ENCODE results near the gene ANP32A.
A peak's percentile ranks its signal among the peaks of the same experiment; 100 is the strongest.
"Not testable (repeated sequence)": the region's sequence is repeated elsewhere in the genome, so short reads cannot be mapped to it uniquely, and the experiment has no call there.

ANP32A gene

DNA sequence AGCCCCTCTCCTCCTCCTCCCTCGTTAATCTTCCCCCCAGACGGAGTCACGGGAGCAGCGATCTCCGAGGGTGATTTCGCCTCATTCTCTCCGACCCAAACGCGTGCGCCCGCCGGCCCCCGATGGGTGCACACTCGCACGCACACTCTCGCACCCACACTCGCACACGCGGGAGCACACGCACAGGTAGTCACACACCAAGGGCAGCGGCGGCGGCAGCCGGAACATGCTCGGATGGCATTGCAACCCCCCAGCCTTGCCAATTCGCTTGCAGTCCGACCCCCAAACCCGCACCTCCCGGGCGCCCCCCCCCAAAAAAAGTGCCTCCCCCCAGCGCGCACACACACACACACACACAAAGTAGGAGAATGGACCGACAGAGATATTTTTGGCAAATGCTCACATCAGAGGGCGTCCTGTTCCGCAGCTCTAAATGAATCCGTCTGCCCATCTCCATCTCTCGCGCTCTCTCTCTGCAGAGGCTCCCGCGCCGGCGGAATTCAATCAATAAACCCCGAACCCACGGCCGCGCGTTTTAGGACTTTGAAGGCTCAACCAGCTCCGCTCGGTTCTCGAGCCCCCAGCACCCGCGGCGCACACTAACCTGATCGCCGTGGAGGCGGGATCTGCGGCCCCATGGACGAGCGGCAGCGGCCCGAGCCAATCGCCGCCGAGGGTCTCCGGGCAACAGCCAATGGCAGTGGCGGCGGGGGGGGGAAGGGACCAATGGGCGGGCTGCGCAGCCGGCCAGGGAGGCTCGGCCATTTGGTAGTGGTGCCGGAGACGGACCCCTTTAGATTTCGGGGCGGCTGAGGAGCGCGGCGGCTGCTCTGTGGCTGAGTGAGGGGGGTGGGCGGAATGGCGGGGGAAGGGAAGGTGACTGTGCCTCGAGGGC lies at the start of gene ANP32A:
Gene ANP32A (minus strand): TSS at position 601 of the 895 bp plus-strand sequence. CDS start 144 bp downstream, at position 457.
- peak; percentile 93 to 98 (median 94) for DNase-seq (ENCODE audit: low read depth in 2 of 3, low spot score in 2 of 3)

DNA sequence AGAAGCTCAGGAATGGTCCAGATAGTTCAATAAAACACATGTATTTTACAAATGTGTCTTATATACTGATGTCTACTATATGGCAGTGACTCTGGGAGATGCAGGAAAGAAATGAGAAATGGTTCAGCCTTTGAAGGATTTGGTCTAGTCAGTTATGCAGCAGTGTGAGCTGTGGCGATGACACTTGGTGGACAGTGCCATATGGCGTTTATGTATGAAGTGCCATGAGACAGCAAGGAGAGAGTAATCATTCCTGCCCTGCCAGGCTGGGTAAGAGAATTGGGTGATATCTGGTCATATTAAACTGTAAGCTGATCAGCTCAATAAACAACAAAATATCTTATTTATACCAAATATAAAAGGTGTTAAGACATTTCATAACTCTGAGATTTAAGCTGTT lies 47.6 kb upstream of the ANP32A start:
- DNase-seq (ENCODE audit: low read depth in 2 of 3, low spot score in 2 of 3) = no peak

DNA sequence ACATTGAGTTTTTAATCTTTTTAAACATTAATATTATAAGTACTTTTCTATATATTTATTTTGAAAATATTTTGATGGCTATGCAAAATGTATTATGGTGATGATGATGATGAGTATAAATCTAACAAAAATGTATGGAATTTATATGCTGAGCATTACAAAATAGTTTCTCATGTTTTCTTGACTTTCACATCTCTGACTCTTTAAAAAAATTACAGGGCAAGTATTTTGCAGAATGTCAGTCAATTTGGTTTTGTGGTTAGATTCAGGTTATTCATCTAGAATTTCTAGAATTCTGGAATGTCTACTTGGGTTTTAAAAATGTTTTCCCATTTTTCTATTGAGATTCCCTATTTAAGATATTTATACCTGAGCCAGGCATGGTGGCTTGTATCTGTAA lies 41.7 kb upstream of the ANP32A start:
- DNase-seq (ENCODE audit: low read depth in 2 of 3, low spot score in 2 of 3) = no peak

DNA sequence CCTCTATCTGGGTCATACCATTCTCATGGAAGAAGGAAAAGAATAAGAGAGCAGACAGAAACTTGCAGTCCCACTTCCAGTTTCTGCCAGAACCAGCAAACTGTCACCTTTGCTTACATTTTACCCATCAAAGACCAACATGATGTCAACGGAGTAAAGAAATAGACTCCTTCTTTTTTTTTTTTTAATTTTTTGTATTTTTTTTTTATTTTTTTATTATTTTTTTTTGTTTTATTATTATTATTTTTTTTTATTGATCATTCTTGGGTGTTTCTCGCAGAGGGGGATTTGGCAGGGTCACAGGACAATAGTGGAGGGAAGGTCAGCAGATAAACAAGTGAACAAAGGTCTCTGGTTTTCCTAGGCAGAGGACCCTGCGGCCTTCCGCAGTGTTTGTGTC lies 38.0 kb upstream of the ANP32A start:
- not testable (repeated sequence) for DNase-seq (ENCODE audit: low read depth in 2 of 3, low spot score in 2 of 3)

DNA sequence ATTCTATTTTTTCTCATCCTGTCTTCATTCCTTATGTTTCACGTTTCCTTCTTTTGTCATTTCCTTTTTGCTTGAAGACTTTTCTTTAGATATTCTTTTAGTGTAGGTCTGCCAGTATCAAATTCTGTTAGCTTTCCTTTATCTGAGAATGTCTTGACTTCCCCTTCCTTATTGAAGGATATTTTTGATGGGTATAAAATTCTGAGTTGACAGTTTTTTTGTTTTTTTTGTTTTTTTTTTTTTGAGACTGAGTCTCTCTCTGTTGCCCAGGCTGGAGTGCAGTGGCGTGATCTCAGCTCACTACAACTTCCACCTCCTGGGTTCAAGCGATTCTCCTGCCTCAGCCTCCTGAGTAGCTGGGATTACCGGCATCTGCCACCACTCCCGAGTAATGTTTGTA lies 36.7 kb upstream of the ANP32A start:
- DNase-seq (ENCODE audit: low read depth in 2 of 3, low spot score in 2 of 3) = not testable (repeated sequence)

DNA sequence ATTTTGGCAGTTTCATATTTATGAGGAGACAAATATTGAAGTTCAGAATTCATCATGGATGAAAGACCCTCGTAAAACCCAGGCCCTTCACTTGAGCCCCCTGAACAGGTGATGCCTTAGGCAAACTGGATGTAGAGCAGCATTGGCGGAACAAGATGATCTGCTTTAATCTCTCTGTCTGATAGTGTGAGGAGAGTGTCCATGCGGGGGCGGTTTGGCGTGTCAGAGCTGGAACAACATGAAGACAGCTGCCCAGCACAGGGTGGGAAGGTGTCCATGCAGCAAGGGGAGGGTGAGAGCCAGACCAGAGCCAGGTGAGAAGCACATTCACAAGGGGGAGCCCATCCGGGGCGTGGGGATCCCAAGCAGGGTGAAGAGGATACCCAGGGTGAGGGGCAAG lies 31.8 kb upstream of the ANP32A start:
- no peak for DNase-seq (ENCODE audit: low read depth in 2 of 3, low spot score in 2 of 3)

DNA sequence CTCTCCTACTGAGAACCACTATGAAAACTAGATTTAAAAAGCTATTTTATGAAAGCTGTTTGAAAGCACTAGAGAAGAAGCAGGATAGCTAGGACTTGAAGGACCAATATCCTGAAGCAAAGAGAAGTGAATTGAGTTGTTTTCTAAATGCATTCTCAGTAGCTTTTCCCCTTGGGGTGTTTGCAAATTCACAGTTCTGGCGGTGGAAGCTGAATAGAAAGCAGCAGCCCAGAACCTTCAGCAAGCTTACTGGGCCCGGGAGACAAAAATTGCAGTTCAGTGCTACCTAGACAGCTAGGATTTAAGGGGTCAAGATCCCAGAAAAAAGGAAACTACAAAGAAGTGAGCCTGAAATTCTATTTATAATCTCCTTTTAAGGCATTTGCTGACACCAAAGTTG lies 31.3 kb upstream of the ANP32A start:
- DNase-seq (ENCODE audit: low read depth in 2 of 3, low spot score in 2 of 3) = no peak

DNA sequence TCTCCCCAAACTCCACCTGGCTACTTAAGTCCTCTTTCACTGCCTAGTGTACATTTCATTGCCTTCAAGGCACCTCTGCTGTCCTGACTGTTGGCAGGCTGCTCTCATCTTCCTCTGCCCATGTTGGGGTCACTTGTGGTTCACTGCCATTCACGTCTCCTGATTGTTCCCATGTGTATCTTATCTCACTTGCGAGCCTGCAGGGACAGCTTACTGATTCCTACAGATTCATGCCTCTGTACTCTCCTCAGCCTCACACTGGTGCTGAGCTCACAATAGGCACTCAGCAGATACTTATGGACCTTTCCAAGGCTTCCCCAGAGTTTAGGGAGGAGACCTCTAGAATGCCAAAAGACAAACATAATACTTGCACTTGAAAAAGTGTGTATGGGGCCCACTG lies 28.8 kb upstream of the ANP32A start:
- DNase-seq (ENCODE audit: low read depth in 2 of 3, low spot score in 2 of 3) = no peak

DNA sequence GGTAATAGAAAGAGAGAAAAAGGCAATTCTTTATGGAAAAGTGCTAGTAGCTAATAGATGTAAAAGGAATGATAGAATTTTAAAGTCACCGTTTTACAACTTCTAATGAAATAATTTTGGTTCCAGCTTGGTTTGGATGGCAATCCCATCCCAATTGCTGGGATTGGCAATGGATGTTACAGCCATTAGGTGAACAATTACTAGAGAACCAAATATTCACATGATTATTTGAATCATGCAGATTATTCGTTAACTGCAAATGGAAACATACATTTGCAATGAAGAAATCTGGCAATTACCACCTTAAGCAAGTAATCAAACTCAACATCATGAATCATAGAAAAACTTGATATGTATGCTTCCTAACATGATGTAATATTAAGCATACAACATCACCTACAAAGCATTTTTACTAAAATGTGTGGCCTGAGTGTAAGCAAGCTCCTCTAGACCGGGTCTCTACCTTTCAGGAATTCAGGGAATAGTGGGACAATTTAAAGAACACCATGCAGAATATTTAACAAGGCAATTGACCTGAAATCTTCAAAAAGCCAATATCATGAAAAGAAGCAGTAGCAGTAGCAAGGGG lies 26.2 kb upstream of the ANP32A start:
- no peak for DNase-seq (ENCODE audit: low read depth in 2 of 3, low spot score in 2 of 3)

DNA sequence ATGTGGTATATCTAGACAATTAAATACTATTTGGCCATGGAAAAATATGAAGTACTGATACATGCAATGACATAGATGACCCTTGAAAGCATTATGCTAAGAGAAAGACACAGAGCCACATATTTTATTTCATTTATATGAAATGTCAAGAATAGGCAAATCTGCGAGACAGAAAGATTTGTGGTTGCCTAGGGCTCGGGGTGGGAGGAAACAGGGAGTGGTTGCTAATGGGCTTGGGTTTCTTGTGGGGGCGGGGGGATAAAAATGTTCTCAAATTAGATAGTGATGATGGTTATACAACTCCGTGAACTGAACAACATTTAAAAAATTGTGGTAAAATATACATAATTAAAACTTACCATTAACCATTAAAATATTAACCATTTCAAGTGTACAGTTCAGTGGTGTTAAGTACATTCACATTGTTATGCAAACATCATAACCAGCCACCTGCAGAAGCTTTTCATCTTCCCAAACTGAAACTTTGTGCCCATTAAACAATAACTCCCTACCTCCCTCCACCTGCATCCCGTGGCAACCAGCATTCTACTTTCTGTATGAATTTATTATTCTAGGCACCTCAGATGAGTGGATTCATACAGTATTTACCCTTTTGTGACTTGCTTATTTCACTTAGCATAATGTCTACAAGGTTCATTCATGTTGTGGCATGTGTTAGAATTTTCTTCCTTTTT lies 24.3 kb upstream of the ANP32A start:
- no peak for DNase-seq (ENCODE audit: low read depth in 2 of 3, low spot score in 2 of 3)

DNA sequence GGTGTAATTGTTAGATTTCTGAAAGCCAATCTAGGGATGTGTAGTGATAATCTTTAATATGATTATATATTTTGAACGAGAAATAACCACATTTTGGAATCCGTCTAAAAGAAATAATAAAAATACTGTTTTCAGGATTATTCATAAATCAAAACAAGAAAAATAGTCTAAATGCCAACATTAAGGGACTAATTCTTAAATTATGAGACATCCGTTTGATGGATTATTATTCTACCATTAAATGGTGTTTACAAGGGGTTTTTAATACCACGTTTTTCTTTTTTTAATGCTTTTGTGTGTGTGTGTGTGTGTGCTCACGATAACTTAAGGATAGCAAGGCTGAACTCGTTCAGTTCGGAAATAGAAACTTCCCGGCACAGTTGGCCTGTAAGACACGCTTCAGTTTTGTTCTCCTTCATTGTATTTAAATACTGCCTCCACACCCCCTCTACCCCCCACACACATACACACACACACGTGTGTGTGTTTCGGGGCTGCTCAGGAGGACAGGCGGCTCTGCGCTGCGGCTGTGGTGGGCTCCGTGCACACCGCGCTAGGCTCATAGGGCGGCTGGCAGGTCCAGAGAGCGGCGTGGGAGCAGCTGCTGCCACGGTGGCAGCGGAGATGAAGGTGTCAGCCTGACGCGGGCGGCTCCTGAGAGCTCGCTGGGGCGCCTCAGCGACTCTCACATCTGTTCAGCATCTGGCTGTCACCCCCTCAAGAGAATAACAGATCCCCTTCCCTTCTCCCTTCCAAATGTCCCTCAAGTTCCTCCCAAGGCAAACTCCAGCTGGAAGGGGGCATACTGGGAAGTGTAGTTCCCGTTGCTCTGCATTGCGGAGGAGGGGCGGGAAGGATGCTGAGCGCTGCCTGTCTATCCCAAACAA lies 23.0 kb upstream of the ANP32A start:
- no peak for DNase-seq (ENCODE audit: low read depth in 2 of 3, low spot score in 2 of 3)

DNA sequence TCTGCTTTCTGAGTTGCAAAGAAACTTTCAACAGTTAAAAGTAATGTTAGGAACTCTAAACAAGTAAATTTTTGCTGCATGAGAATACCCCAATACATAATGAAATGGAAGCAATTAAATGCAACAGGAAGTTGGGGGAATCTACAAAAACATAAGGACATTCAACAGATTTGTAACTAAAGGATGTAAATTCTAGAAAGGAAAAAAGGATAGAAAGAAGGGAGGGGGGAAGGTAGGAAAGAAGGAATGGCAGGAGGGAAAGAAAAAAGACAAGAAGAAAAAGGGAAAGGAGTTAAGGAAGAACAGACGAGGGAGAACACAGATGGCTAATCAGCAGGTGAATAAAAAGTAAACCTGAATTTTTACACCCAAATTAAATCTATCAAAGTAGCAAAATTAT lies 22.3 kb upstream of the ANP32A start:
- DNase-seq (ENCODE audit: low read depth in 2 of 3, low spot score in 2 of 3) = no peak

DNA sequence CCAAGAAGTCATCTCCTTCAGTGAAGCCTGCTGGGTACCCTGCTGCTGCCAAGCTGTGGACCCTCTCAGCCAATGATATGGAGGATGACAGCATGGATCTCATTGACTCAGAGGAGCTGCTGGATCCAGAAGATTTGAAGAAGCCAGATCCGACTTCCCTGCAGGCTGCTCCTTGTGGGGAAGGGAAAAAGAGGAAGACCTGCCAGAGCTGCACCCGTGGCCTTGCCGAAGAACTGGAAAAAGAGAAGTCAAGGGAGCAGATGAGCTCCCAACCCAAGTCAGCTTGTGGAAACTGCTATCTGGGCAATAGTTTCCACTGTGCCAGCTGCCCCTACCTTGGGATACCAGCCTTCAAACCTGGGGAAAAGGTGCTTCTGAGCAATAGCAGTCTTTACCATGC lies 13.7 kb upstream of the ANP32A start:
- no peak for DNase-seq (ENCODE audit: low read depth in 2 of 3, low spot score in 2 of 3)

DNA sequence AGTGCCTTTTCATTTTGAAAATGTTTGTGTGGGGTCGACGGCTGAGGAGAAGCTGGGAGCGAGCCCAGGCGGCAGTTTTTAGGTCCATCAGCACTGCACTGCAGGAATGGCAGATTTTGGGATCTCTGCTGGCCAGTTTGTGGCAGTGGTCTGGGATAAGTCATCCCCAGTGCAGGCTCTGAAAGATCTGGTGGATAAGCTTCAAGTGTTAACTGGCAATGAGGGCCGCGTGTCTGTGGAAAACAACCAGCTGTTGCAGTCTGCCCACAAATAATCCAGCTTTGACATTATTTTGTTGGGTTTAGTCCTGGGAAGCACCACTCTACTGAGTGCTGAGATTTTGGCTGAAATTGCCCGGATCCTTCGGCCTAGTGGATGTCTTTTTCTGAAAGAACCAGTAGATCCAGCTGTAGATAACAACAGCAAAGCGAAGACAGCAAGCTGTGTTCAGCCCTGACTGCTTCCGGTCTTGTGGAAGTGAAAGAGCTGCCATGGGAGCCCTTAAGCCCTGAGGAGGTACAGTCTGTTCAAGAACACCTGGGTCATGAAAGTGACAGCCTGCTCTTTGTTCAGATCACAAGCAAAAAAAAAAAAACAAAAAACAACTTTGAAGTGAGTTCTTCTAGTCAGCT lies 13.1 kb upstream of the ANP32A start:
- DNase-seq (ENCODE audit: low read depth in 2 of 3, low spot score in 2 of 3) = no peak

DNA sequence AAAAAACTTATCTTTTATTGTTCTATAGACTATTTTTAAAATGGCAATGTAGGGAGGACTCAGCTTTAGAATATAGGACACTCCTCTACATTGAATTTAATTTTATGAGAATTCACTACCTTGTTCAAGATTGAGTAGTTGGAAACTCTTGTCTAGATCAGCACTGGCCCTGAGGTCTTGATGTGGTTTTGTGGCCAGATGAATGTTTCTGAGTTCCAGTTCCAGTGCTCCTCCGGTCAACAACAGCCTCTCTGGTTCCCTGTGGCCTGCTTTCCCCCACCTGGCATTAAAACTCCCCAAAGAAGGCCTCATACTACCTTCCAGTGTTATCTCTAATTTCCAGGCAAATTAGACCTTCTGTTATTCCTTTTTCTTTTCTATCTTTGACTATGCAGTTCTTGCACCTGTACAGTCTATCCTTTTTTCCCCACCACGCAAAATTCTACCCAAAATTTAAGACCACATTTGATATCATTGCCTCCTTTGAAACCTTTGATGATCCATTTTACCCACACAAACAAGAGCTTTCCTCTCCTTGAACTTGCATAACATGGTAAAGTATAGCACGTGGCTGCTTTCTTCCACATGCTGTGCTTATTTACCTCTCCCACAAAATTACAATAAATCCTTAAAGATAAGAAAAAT lies 9.6 kb upstream of the ANP32A start:
- no peak for DNase-seq (ENCODE audit: low read depth in 2 of 3, low spot score in 2 of 3)

DNA sequence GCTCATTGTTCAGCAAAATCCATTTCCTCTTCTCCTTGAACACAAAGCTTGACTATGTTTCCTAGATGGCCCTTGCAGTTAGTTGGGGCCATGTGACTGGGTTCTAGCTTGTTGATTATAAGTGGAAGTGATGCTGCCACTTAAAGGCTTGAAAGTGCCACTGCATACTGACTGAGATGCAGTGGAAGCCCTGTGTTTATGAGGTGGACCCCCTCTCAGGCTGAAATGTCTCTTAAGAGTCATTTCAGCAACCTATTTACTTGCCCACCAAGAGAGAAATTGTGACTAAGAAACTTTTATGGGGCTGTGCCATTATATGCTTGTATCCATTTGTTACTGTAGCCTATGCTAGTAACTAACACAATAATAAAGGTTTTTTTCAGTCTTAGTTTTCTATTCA lies 8.4 kb upstream of the ANP32A start:
- no peak for DNase-seq (ENCODE audit: low read depth in 2 of 3, low spot score in 2 of 3)

DNA sequence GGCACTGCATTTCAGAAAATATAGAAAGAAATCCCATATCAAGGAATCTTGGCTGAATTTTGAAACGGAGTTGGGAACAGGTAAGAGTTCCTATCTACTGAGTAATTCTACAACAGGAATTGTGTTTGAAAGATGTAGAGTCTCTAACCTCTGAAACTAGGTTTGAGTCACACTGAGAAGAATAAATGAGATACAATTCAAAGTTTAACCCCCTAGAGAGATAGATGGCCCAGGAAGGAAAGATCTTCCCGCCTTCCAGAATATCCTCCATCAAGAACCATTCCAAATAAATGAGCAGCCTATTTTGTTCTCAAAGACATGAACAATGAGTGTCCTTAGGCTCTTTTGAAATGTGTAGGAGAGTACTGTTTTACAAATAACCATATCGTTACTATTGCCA lies 2.9 kb upstream of the ANP32A start:
- DNase-seq (ENCODE audit: low read depth in 2 of 3, low spot score in 2 of 3) = no peak

DNA sequence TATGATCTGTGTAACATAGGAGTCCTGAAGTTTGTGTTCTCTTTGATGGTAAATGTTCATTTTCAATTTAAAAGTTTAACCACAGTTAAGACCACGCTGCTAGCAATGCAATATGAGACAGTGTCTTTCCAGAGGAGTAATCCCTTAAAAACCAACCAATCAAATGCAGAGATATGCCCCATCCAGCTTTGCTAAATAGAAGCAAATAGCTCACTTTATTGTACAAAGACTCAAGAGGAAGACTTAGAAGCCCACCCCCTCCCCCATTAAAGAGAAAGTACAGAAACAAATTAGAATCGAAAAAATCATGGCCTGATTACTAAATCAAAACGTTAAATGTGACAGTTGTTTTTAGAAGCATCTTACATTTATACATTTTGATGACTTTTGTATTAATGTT lies 2.1 kb upstream of the ANP32A start:
- DNase-seq (ENCODE audit: low read depth in 2 of 3, low spot score in 2 of 3) = no peak

DNA sequence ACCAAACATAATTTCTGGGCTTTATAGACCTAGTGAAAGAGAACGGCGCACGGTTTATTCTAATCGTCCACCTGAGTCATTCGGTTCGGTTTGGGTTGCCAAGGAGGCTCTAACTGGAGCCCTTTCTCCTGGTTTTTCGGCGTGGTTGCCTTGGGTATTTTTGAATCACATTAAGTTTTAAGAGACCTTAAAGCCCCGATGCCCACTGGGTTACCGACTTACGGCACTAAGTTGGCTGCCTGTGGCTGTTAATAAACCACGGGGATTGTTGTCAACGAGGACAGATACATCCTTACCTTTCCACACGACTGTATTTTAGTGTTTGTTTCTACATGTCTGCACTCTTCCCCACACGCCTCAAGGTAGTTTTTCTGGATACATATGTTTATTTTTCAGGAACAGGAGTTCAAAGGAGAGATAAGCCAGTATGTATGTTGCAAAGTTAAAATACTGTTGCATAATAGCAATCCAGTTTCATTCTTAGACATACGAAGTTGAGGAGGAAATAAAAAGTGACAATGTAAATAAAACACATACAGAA lies 1.2 kb upstream of the ANP32A start:
- no peak for DNase-seq (ENCODE audit: low read depth in 2 of 3, low spot score in 2 of 3)

All from activated CD8-positive, alpha-beta memory T cell treated with anti-CD3 and anti-CD28 coated beads for 48 hours (primary cell).